A549 treated with DMSO at 1 μM for 4 hours (cell line): ENCODE data around the gene CT47A7. TPM values are rescaled to one million over a fixed set of nuclear protein-coding genes. Genes with fewer than 3 reads are reported as not detected.

Experiments
- total RNA-seq: library from RNA; stranded (reverse); fragments of 200-300 nt; extraction: Qiagen RNA extraction; gene quantifications from 5 replicates; pipeline ENCODE4 v1.2.3, GENCODE V29; 2022; ENCODE audit warnings: low read depth

CT47A7 gene
- total RNA-seq, result not detected in 5 replicates

DNA sequence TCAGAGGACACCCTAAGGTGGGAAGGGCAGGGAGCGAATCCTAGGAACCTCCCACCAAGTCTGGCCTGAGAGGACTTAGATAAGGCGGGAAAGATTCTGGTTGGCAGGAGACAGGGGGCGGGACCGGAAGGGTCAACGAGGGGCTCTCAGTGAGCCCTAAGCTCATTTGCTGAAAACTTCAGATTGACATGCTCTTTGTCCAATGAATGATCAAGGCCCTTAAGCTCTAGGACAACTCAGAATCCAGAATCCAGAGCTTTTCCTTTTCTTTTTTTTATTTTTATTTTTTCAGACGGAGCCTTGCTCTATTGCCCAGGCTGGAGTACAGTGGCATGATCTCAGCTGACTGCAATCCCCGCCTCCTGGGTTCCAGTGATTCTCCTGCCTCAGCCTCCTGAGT lies at the start of gene CT47A7:
Gene CT47A7, minus strand, starts transcription at position 101 of the 400 bp plus-strand sequence. CDS start 255 bp downstream, outside the sequence.

DNA sequence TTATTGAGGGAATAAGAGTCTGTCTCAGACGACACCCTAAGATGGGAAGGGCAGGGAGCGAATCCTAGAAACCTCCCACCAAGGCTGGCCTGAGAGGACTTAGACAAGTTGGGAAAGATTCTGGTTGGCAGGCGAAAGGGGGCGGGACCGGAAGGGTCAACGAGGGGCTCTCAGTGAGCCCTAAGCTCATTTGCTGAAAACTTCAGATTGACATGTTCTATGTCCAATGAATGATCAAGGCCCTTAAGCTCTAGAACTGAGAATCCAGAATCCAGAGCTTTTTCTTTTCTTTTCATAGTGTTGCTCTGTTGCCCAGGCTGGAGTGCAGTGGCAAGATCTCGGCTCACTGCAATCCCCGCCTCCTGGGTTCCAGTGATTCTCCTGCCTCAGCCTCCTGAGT lies 29.3 kb upstream of the CT47A7 start, which contains the start of gene CT47A1:
Gene CT47A1, minus strand, starts transcription at position 101 of the 400 bp plus-strand sequence. CDS start 231 bp downstream, outside the sequence.

Other genes with a start within 250 kb of the CT47A7 start
- not detected in 5 replicates for gene CT47B1, start 80.7 kb downstream of the CT47A7 start, total RNA-seq
- not detected in 5 replicates for gene CT47A11, start 19.4 kb downstream of the CT47A7 start, total RNA-seq
- gene CT47A10, start 14.6 kb downstream of the CT47A7 start, total RNA-seq, result not detected in 5 replicates
- gene CT47A9, start 9.7 kb downstream of the CT47A7 start, total RNA-seq, result not detected in 5 replicates
- gene CT47A8, start 4.9 kb downstream of the CT47A7 start, total RNA-seq, result not detected in 5 replicates
- not detected in 5 replicates for gene CT47A6, start 4.9 kb upstream of the CT47A7 start, total RNA-seq
- not detected in 5 replicates for gene CT47A5, start 9.7 kb upstream of the CT47A7 start, total RNA-seq
- not detected in 5 replicates for gene CT47A4, start 14.6 kb upstream of the CT47A7 start, total RNA-seq
- not detected in 5 replicates for gene CT47A3, start 19.5 kb upstream of the CT47A7 start, total RNA-seq
- not detected in 5 replicates for gene CT47A2, start 24.3 kb upstream of the CT47A7 start, total RNA-seq
- not detected in 5 replicates for gene CT47A1, start 29.2 kb upstream of the CT47A7 start, total RNA-seq
- gene GLUD2, start 91.0 kb upstream of the CT47A7 start, total RNA-seq, result 2.2 to 3.1 TPM (median 2.4 TPM) in 5 replicates